UCSD-AML1 (cell line): ENCODE results near the gene TRIM37.

Experiments
- DNase-seq: peaks from one replicate; lab custom pipeline; 2025; ENCODE audit not compliant: unreplicated experiment; lab: John Stamatoyannopoulos, UW

TRIM37 gene

GRCh38 chr17:58947824-58948223, 158.9 kb downstream of the TRIM37 start:
- DNase-seq, result no peak

- no peak for DNase-seq
These were observed 159.3 kb downstream of the TRIM37 start for GRCh38 chr17:58947411-58947810.

GRCh38 chr17:58944166-58944565, 162.5 kb downstream of the TRIM37 start:
- DNase-seq, result no peak

- DNase-seq, result no peak
These were observed 170.4 kb downstream of the TRIM37 start for GRCh38 chr17:58936295-58936694.

- no peak for DNase-seq
These were observed 173.7 kb downstream of the TRIM37 start for GRCh38 chr17:58932956-58933355.
